Daoy (cell line): Measurements from ENCODE around the gene DDX60. TPM values are rescaled to one million over a fixed set of nuclear protein-coding genes. Genes with fewer than 3 reads are reported as not detected.
"Not testable (repeated sequence)": the region's sequence is repeated elsewhere in the genome, so short reads cannot be mapped to it uniquely, and the experiment has no call there.

Experiments
- DNase-seq: peaks from one replicate; pipeline ENCODE4 v3.0.0-alpha.2; 2015; ENCODE audit warnings: low read depth
- total RNA-seq: library from RNA; depleted of rRNA; stranded (reverse); fragments of >200 nt; shearing (Covaris generic); gene quantifications from 2 replicates; pipeline ENCODE4 v1.2.3, GENCODE V29; 2014; rRNA removed

Gene DDX60, protein sequence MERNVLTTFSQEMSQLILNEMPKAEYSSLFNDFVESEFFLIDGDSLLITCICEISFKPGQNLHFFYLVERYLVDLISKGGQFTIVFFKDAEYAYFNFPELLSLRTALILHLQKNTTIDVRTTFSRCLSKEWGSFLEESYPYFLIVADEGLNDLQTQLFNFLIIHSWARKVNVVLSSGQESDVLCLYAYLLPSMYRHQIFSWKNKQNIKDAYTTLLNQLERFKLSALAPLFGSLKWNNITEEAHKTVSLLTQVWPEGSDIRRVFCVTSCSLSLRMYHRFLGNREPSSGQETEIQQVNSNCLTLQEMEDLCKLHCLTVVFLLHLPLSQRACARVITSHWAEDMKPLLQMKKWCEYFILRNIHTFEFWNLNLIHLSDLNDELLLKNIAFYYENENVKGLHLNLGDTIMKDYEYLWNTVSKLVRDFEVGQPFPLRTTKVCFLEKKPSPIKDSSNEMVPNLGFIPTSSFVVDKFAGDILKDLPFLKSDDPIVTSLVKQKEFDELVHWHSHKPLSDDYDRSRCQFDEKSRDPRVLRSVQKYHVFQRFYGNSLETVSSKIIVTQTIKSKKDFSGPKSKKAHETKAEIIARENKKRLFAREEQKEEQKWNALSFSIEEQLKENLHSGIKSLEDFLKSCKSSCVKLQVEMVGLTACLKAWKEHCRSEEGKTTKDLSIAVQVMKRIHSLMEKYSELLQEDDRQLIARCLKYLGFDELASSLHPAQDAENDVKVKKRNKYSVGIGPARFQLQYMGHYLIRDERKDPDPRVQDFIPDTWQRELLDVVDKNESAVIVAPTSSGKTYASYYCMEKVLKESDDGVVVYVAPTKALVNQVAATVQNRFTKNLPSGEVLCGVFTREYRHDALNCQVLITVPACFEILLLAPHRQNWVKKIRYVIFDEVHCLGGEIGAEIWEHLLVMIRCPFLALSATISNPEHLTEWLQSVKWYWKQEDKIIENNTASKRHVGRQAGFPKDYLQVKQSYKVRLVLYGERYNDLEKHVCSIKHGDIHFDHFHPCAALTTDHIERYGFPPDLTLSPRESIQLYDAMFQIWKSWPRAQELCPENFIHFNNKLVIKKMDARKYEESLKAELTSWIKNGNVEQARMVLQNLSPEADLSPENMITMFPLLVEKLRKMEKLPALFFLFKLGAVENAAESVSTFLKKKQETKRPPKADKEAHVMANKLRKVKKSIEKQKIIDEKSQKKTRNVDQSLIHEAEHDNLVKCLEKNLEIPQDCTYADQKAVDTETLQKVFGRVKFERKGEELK (N-terminal part only)
- total RNA-seq: 9.3 and 10.4 TPM in 2 replicates

DNA sequence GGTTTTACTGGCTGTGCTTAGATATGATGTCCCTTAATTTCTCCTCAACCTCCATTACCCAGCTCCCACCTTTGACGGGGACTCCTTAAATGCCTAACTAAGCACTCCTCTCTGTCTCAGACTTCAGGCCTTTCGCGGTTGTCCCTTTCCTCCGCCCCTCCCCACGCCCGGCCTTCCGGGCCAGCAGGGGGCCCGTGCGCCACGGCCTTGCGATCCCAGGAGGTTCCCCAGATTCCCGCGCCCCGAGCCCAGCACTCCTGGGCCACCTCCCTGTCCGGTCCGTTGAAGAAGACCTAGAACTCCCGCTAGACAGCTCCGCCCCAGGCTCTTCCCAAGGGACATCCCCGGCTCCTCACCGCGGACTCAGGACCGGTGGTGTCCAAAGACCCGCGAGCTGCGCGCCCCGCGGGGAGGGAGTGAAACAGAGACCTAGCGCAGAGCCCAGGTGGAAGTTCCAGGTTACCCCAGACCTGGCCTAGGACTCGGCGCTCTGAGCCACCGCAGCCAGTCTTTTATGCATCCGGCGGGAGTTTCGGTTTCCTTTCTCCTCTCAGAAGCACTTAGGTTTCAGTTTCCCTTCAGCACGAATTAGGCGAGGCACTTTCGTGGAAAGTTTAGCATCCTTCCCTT lies at the start of gene DDX60:
Gene DDX60, minus strand, starts transcription at position 487 of the 630 bp plus-strand sequence. CDS start 7,493 bp downstream, outside the sequence.
- peak; percentile 80 for DNase-seq

DNA sequence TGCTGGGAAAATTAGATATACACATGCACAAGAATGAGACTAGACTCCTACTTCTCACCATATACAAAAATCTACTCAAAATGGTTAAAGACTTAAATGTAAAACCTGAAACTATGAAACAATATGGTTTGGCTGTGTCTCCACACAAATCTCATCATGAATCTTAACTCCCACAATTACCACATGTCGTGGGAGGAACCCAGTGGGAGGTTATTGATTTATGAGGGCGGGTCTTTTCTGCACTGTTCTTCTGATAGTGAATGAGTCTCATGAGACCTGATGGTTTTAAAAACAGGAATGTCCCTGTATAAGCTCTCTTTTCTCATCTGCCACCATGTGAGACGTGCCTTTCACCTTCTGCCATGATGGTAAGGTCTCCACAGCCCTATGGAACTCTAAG lies 48.5 kb upstream of the DDX60 start:
- no peak for DNase-seq

DNA sequence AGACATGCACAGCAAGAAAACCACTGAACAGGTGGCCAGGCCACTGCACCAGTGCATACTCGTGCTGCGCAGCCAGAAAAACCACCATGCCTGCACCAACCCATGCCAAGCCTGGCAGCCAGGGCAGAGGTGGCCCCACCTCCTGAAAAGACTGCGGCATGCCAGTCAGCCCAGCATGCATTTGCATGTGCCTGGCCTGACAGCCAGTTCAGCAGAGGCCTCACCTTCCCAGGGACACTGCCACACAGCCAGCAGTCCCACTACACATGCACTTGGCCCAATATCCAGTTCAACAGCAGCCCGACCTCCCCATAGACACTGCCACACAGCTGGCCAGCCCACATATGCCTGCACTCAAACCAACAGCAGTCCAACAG lies 43.5 kb upstream of the DDX60 start:
- no peak for DNase-seq

DNA sequence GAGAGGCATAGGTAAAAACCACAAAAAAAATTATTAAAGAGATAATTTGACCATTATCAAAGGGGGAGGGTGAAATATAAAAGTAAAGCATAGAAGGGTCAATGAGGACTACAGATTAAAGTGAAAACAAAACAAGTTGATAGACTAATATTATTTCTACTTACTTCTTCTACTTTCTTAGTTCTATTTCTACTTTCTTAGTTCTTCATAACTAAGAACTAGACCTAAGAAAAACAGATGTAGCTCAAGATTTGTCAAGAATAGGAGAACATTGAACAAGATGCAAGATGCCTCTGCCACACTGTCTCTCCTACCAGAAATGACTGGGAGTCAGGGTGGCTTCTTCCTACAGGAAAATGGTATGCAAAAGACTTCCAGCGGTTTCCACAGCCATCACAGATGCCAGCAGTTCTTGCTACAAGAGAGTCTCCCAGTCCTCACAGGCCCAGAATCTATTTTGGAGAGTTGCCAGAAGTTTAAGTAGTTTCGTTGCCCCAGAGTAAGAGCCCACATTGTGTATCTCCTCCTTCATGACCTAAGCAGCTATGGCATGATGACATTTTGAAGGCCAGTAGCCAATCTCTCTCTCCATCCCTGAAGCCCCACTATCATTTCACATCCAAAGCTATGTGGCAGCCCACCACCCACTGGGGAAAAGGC lies 42.9 kb upstream of the DDX60 start:
- no peak for DNase-seq

DNA sequence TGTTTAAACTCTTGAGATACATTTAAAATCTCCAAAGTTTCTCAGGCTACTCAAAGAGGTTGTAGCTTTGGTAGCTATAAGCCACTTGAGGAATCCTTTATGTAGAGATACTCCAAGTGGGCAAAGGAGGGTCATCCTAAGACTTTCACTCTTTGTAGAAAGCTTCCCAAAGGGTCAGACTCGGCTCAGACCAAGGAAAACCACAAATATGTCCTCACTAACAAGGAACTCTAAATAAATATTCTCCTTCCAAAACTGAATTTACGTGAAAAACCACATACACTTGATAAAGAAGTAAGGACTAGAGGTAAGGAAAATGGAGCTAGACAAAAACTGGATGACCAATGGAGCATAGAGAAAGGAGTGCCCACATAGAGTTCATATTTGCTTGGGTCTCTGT lies 41.7 kb upstream of the DDX60 start:
- no peak for DNase-seq

DNA sequence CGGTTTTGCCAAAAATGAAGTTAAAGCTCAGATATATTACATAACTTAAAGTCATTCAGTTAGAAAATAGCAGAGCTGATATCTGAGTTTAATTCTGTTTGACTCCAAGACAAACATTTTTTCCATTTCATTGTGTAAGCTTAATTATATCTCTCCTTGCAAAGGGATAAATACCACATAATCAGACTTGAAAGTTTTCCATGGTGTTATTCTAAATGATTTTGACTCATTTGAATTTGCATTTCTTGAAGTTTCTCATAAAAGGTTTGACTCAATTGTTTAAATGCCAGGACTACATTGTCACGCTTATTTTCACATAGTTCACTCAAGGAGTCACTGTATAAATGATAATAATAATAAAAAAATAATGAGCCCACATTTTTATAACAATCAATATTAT lies 39.4 kb upstream of the DDX60 start:
- DNase-seq: no peak

DNA sequence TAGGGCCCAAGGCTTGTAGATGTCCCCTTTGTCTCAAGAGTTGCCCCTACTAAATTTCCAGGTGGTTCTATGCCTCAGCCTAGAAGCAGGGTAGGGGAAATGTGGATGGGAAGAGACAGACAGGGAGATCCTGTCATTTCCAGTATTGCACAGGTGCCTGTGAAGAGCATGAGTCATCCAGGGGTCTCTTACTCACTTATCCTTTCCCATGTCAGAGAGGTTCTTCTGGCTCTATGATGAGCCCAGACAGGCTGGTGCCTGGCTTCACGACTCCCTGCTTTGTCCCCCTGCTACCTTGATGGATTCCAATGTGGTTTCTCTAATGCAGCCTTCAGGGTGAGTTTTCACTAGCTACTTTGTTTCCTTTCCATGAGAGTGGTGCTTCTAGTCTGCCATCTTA lies 35.2 kb upstream of the DDX60 start:
- DNase-seq: no peak

DNA sequence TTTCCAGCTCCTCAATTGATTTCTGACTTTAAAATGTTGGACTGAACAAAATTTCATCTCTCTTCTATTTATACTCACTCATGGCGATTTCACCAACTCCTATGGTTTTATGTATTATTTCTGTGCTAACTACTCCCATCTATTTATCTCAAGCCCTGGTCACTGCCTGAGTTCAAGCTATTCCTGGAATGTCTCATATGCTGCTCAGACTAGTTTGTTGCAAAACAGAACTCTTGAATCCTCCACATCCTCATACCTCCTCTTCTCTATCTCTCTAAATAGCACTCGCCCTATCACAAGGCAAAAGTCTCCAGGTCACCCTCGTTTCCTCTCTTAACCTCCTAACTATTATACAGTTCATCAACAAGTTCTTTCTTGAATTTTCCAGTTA lies 19.0 kb upstream of the DDX60 start:
- DNase-seq: no peak

DNA sequence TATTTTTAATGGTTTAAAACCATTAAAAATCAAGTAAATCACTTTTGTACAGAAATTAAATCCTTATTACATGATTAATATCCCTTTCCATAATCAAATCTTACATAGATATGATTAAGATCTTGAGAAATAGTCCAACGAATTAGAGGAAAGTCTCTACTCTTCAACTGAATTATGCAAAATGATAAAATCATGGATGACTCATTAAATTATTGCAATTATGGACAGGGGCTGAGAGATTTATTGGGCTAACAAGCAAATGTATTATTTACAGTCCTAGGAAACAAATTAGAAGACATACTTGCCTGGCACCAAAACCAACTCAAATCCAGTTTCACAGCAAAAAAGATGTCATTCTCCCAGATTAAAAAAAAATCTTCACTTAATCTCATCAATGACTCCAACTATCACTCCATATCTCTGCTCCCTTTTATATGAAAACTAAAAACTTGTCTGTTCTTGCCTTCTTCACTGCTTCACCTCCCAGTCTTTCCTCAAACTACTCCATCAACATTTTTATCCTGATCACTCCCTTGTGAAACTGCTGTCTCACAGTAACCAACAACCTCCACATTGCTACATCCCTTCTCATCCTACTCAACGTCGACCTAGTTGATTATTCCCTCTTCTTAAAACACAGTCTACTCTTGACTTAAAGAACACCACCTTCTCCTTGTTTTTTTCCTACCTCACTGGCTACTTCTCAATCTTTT lies 18.4 kb upstream of the DDX60 start:
- no peak for DNase-seq

DNA sequence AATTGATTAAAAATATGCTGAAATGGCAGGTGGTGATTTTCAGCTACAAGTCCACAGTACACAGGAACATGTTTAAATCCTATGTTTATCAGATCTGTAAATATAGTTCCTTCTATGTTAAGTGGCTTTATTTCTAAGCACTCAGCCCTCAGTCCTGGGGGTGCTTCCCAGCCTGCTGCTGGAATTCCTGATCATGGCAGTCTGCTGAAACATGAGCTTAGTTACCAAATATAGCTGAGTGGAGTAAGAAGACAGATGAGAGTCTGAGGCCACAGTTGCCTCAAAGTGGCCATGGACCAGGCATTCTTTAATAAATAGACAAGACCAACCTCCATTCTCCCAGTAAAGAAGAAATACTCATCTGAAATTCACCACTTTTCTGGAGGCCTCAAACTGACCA lies 17.1 kb upstream of the DDX60 start:
- no peak for DNase-seq

DNA sequence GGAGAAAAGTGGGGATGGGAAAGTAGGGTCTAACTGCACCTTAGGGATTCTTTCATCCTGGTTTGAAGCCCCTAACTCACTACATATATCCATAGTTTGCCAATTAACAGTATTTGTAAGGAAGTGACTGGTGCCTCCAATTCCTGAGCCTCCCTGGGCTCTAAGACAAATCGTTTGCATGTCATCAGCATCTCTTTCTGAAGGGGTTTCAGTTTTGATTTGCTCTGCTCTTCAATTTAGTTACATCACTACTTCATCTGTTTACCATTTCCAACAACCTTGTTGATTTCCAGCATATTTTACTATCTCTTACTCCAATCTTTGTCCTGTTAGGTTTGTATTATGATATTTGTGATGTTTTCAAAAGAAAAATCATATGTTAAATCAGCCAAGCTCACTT lies 15.5 kb upstream of the DDX60 start:
- no peak for DNase-seq

DNA sequence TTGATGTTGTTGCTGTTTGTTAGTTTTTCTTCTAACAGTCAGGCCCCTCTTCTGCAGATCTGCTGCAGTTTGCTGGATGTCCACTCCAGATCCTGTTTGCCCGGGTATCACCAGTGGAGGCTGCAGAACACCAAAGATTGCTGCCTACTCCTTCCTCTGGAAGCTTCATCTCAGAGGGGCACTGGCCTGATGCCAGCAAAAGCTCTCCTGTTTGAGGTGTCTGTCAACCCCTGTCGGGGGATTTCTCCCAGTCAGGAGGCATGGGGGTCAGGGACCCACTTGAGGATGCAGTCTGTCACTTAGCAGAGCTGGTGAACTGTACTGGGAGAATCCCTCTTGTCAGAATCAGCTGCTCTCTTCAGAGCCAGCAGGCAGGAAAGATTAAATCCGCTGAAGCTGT lies 12.0 kb upstream of the DDX60 start:
- not testable (repeated sequence) for DNase-seq

DNA sequence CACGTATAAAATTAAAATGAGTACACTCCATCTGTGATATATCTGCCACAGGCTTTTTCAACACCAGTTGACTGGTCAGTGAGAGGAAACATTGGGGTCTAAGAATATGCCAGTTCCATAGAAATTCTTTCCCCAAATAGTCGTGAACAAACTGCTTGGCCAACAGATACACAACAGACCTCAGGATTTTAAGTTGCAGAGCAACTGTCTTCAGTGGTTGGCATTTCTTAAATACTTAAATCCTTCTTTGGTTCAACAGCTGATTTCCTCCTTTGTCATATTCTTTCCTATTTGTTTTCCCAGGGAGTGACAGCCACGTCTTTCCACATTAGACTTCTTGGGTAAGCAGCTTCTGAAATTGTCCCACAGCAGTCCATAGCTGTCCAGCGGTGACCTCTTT lies 7.0 kb upstream of the DDX60 start:
- no peak for DNase-seq

DNA sequence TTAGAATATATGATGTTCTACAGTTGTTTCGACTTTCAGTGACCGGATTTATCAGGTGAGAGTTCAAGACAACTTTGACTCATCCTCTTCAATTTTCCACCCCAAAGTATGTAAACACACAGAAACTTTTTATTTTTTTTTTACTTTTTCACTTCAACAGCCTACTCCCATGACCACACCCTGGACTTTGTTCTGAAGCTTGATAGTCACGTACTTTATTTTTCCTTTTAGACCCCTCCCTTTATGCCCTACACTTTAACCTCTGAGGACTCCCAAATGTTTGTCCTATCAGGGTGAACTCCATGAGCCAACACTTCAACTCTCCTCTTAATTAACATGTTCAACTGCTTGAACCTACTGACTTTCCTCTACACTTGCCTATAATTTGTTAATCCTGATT lies 2.5 kb upstream of the DDX60 start:
- DNase-seq: no peak

DNA sequence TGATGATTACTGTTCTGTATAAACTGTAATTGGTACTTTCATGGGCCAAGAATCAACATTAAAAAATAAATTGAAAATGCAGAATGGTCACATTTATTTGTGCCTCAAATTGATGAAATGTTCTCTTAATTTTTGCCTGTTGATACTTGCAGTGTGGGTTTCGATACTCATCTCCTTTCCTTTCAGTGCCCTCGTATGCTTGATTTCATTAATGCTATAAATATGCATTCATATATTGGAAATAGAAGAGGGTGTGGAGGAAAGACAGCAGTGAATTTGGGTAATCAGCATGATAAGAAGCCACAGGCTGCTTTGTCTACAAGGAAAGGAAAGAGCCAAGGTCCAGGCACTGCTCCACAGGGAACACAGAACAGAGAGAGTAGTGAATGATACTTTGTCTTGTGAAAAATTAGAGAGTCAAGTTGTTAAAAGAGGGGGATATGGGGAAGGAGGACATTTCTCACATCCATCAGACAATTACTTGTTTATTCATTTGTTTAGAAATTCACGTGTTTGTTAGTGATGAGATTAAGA lies 1.0 kb upstream of the DDX60 start:
- no peak for DNase-seq

DNA sequence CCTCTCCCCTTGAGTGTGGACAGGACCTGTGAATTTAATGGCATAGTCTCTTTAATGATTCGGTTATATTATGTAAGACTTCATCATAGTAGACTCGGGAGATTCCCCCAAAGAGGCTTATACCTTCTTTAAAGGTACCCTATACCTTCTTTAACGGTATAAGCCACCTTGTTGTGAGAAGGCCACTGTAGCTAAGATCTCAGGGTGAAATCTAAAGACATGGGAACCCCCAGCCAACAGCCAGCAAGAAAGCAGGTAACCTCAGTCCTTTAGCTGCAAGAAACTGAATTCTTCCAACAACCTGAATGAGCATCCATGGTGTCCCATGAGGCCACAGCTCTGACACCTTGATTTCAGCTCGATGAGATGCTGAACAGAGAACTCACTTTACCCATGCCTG lies 931 bp downstream of the DDX60 start:
- DNase-seq: no peak

DNA sequence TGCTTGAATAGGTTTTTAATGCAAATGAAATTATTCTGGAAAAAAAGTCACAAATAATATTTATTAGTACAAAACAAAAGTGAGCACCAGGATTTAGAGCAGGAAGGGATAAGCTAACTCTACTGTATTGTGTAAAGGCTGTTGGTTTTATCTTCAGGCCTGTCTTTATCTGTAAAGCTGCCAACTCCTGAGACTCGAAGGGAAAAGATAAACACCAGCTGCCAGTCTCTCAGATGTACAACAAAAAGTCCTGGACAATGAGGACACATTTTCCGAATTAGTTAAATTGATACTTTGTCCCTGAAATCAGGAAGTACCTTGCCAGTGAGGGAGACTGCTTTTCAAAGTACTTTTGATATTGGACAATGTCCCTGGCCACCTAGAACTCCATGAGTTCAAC lies 8.8 kb downstream of the DDX60 start:
- DNase-seq: no peak

DNA sequence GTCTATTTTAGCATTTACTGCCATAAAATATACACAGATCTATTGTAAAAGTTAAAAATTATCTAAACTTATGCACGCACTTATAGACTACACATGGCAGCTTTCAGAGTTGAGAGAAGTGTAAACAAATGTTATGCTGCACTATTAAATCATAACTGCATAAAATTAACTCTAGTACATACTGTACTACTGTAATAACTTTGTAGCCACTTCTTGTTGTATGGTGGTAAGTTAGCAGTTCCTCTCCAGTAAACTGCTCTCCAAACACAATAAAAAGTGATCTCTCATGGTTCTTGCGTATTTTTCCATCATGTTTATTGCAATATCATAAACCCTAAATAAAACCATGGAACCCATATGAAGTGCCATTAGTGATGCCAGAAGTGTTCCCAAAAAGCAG lies 9.6 kb downstream of the DDX60 start:
- no peak for DNase-seq

DNA sequence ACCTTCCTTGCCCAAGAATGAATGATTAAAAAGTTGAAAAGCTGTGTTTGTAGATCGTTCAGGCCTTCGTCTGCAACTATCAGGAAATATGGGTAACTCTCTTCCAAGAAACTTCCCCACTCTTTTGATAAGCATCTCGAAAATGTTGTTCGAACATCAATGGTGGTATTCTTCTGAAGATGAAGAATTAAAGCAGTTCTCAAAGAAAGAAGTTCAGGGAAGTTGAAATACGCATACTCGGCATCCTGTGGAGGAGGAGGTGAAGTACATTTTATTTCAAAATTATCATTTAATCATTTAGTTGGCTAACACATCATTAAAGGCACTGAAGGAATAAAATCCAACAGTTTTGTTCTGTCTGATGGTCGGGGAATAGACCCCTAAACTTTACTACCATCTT lies 12.1 kb downstream of the DDX60 start:
- no peak for DNase-seq

DNA sequence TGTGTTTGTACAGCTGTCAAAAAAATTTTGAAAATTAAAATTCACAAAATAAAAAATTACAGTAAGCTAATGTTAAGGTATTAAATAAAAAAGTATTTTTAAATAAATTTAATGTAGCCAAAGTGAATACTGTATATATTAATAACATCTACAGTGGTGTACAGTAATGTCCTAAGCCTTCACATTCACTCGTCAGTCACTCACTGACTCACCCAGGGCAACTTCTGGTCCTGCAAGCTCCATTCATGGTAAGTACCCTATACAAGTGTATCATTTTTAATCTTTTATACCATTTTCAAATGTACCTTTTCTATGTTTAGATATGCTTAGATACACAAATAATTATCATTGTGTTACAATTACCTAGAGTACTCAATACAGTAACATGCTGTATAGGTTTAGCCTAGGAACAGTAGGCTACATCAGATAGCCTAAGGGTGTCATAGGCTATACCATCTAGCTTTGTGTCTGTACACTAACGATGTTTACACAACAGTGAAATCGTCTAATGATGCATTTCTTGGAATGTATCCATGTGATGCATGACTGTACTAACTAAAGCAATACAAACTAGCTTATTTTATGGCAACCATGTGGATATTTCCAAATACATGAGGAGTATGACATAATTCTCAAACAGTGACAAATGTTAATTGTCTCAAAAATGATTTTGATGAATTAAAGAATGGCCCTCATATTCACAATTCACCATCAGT lies 13.7 kb downstream of the DDX60 start:
- DNase-seq: peak; percentile 10
